ENCODE results near the gene RPS6KC1. TPM values are rescaled to one million over a fixed set of nuclear protein-coding genes. Genes with fewer than 3 reads are reported as not detected.

The RPS6KC1 gene
- total RNA-seq, 2 experiments from 2014 or later = 9.4 to 10.7 TPM

DNA sequence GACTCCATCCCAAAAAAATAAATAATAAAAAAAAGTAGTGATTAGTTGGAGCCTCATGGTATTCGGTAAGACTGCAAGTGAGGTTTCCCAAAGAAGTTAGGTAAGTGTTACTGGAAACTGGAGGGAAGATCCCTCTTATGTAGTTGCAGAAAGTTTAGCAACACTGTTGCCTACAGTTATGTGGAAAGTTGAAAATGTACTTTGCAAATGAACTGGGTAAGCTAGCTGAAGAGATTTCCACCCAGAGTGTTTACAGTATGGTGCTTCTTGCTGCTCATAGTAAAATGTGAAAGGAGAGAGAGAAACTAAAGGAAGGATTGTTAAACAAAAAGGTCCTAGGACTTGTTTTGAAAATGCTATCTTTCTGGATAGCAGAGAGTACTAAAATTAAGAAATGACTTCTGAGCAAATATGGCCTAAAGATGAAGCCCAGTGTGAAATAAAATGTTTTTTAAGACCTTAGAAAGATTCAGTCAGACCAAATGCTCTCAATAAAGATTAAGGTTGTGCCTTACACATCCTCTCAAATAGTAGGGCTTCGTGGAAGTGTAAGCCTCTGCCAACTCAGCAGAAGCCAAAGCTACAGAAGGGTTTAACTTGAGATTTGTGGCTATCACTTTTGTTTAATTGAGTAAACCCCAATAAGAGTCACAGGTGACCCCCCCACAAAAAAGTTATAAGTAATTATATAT lies 31.5 kb downstream of the RPS6KC1 start:
- Histone ChIP-seq H2AFZ (ENCODE audit: low read length) (no peak overlapping the region), H3K4me3 (ENCODE audit: low read depth, low read length, poor library complexity, severe bottlenecking) (no peak overlapping the region), H3K9me3 (ENCODE audit: low read length) (no peaks in the 10 kb centered on the region), H3K27ac (ENCODE audit: low read depth, low read length, poor library complexity, severe bottlenecking) (no peak overlapping the region), H3K4me2 (ENCODE audit: low read length) (no peak overlapping the region), H4K20me1 (ENCODE audit: insufficient read depth, low read length) (no peaks in the 10 kb centered on the region), H3K4me1 (ENCODE audit: insufficient read depth, low read length, poor library complexity, severe bottlenecking) (peaks cover 3% of the 10 kb centered on the region), H3K9me2 (ENCODE audit: insufficient read depth, low read length) (no peaks in the 10 kb centered on the region), H3K79me2 (ENCODE audit: insufficient read depth, low read depth, low read length) (no peaks in the 10 kb centered on the region), H3K36me3 (ENCODE audit: insufficient read depth, low read length) (no peaks in the 10 kb centered on the region)
- TF ChIP-seq, protein P1, sequence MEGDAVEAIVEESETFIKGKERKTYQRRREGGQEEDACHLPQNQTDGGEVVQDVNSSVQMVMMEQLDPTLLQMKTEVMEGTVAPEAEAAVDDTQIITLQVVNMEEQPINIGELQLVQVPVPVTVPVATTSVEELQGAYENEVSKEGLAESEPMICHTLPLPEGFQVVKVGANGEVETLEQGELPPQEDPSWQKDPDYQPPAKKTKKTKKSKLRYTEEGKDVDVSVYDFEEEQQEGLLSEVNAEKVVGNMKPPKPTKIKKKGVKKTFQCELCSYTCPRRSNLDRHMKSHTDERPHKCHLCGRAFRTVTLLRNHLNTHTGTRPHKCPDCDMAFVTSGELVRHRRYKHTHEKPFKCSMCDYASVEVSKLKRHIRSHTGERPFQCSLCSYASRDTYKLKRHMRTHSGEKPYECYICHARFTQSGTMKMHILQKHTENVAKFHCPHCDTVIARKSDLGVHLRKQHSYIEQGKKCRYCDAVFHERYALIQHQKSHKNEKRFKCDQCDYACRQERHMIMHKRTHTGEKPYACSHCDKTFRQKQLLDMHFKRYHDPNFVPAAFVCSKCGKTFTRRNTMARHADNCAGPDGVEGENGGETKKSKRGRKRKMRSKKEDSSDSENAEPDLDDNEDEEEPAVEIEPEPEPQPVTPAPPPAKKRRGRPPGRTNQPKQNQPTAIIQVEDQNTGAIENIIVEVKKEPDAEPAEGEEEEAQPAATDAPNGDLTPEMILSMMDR (conservative IDR thresholded peaks at IDR 0.05; ENCODE audit: low read length) = no peak
- TF ChIP-seq EZH2phosphoT487 (IDR thresholded peaks at IDR 0.05; ENCODE audit: borderline replicate concordance, low read depth, low read length) = no peak
- intact Hi-C loops (cut with micrococcal nuclease; ENCODE audit: unreplicated experiment) = no loop called here
- CTCF ChIA-PET (ENCODE audit: unreplicated experiment) = no interaction called here
- no TSS peak for BruUV-seq (replicated peaks)
- POLR2A ChIA-PET = interaction anchor here (1.0 kb wide), 1 partner anchor 25 kb away, joined by 7 read pairs; no protein-coding TSS in a partner anchor
- no peak for DNase-seq (ENCODE audit: low spot score)

DNA sequence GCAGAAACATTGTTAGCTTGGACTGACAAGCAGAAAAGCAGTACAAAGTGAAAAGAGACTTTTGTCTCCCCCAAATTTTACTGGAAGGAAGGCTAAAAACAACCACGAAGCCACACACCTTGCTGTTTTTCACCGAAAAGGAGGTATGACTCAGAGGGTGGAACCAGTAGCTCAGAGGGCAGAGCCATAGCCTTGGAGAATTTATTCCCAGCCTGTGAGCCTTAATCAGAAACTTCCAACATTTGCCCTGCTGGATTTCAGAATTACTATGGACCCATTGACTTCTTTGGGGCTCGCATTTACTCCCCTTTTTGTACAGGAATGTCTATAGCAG lies 32.0 kb downstream of the RPS6KC1 start:
- CTCF ChIA-PET (ENCODE audit: unreplicated experiment) = no interaction called here
- POLR2A ChIA-PET = interaction anchor here (1.0 kb wide), 1 partner anchor 25 kb away, joined by 7 read pairs; no protein-coding TSS in a partner anchor
- H2AFZ ChIP-seq (ENCODE audit: low read length) = no peak overlapping the region
- no peak for TF ChIP-seq EZH2phosphoT487 (IDR thresholded peaks at IDR 0.05; ENCODE audit: borderline replicate concordance, low read depth, low read length)
- TF ChIP-seq, protein P1 (conservative IDR thresholded peaks at IDR 0.05; ENCODE audit: low read length) = no peak
- no peak for DNase-seq (ENCODE audit: low spot score)
- BruUV-seq (replicated peaks) = no TSS peak
- H3K4me1 ChIP-seq (ENCODE audit: insufficient read depth, low read length, poor library complexity, severe bottlenecking) = peaks cover 3% of the 10 kb centered on the region
- H3K9me2 ChIP-seq (ENCODE audit: insufficient read depth, low read length) = no peaks in the 10 kb centered on the region
- H3K27ac ChIP-seq (ENCODE audit: low read depth, low read length, poor library complexity, severe bottlenecking) = no peak overlapping the region
- intact Hi-C loops (cut with micrococcal nuclease; ENCODE audit: unreplicated experiment) = no loop called here
- no peaks in the 10 kb centered on the region for H3K79me2 ChIP-seq (ENCODE audit: insufficient read depth, low read depth, low read length)
- H3K9me3 ChIP-seq (ENCODE audit: low read length) = no peaks in the 10 kb centered on the region
- no peaks in the 10 kb centered on the region for H4K20me1 ChIP-seq (ENCODE audit: insufficient read depth, low read length)
- no peak overlapping the region for H3K4me2 ChIP-seq (ENCODE audit: low read length)
- no peaks in the 10 kb centered on the region for H3K36me3 ChIP-seq (ENCODE audit: insufficient read depth, low read length)
- no peak overlapping the region for H3K4me3 ChIP-seq (ENCODE audit: low read depth, low read length, poor library complexity, severe bottlenecking)

DNA sequence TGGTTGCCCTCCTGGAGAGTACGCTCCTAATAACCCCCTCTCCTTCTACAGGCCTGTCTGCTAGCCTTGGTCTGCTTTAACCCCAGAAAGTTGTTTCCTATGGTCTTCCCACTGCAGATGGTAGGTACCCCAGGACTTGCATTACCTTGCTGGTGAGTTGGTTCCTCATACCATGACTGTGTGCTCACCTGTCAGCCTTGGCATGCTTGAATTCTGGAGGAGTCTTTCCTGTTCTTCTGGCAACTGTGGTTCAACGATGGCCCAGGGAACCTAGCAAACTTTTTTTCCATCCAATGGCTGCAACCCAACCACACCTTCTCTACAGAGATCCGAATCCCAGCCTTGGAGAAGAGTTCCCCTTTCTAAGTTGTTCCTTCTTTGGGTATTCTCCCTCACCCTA lies 36.9 kb downstream of the RPS6KC1 start:
- ChIA-PET POLR2A (no interaction called here), CTCF (ENCODE audit: unreplicated experiment) (no interaction called here)
- Histone ChIP-seq H3K4me1 (ENCODE audit: insufficient read depth, low read length, poor library complexity, severe bottlenecking) (no peaks in the 10 kb centered on the region), H3K79me2 (ENCODE audit: insufficient read depth, low read depth, low read length) (no peaks in the 10 kb centered on the region), H3K36me3 (ENCODE audit: insufficient read depth, low read length) (no peaks in the 10 kb centered on the region), H3K4me3 (ENCODE audit: low read depth, low read length, poor library complexity, severe bottlenecking) (no peak overlapping the region), H3K27ac (ENCODE audit: low read depth, low read length, poor library complexity, severe bottlenecking) (no peak overlapping the region), H3K4me2 (ENCODE audit: low read length) (no peak overlapping the region), H3K9me2 (ENCODE audit: insufficient read depth, low read length) (no peaks in the 10 kb centered on the region), H2AFZ (ENCODE audit: low read length) (no peak overlapping the region), H4K20me1 (ENCODE audit: insufficient read depth, low read length) (no peaks in the 10 kb centered on the region), H3K9me3 (ENCODE audit: low read length) (no peaks in the 10 kb centered on the region)
- intact Hi-C loops (cut with micrococcal nuclease; ENCODE audit: unreplicated experiment) = no loop called here
- DNase-seq (ENCODE audit: low spot score) = no peak
- no peak for TF ChIP-seq EZH2phosphoT487 (IDR thresholded peaks at IDR 0.05; ENCODE audit: borderline replicate concordance, low read depth, low read length)
- TF ChIP-seq, protein P1 (conservative IDR thresholded peaks at IDR 0.05; ENCODE audit: low read length) = no peak
- no TSS peak for BruUV-seq (replicated peaks)
